Left lung (tissue), 10 donors: ENCODE data around the gene UBASH3B. TPM values are rescaled to one million over a fixed set of nuclear protein-coding genes. Genes with fewer than 3 reads are reported as not detected.

Experiments used
- ATAC-seq: fragments of 200-7000 bp; cut with Tn5 transposase; one replicate; pipeline ENCODE4 v1.9.1; 2020; ENCODE audit warnings: moderate library complexity
- DNase-seq, 4 donors: peaks; one replicate each; pipeline ENCODE4 v3.0.0-alpha.2; 2013 to 2020
- H3K27ac ChIP-seq, 2 donors: fragments of 200-600 bp; sonication (generic) in 1 of 2; one replicate each; pipeline versions ENCODE4 v1.5.0 to v1.8.0; 2020 to 2021
- H3K27me3 ChIP-seq, 2 donors: fragments of 200-600 bp; sonication (generic) in 1 of 2; one replicate each; pipeline versions ENCODE4 v1.5.0 to v1.8.0; 2020 to 2021
- H3K36me3 ChIP-seq, 2 donors: fragments of 200-600 bp; sonication (generic) in 1 of 2; one replicate each; pipeline versions ENCODE4 v1.5.0 to v1.8.0; 2020 to 2021
- H3K4me1 ChIP-seq, 2 donors: fragments of 200-600 bp; one replicate each; pipeline ENCODE4 v1.8.0; 2021
- H3K4me3 ChIP-seq, 2 donors: fragments of 200-600 bp; sonication (generic) in 1 of 2; one replicate each; pipeline versions ENCODE4 v1.5.0 to v1.8.0; 2020 to 2021; ENCODE audit warnings: mild to moderate bottlenecking in 1 of 2
- H3K9me3 ChIP-seq, 2 donors: fragments of 200-600 bp; sonication (generic) in 1 of 2; one replicate each; pipeline versions ENCODE4 v1.5.0 to v1.8.0; 2020 to 2021
- intact Hi-C, 2 donors: fragments of 100-400 bp; cut with DNase I; formaldehyde crosslinking; loops; one replicate each; pipeline versions ENCODE4 v1.11.2 to v1.14.2; 2022
- polyA plus RNA-seq, 6 donors: library from polyadenylated mRNA; unstranded; fragments of 120-200 nt; gene quantifications; one replicate each; pipeline ENCODE4 v1.2.1, GENCODE V29; 2013; ENCODE audit not compliant: insufficient read length in 6 of 6
- total RNA-seq, 2 donors: library from RNA; stranded (reverse); fragmentation: NEBNext Ultra II Directional; extraction: Animal tissue kit (Norgen Biotek cat#: 25700); gene quantifications; one replicate each; pipeline ENCODE4 v1.2.1, GENCODE V29; 2021
- TF ChIP-seq, protein P1 (sequence below), 2 donors: fragments of 200-600 bp; sonication (generic) in 1 of 2; IDR thresholded peaks; one replicate each; pipeline versions ENCODE4 v1.5.0 to v1.8.0; 2021; ENCODE audit warnings: antibody characterized with exemption in 2 of 2
- donor health status: DM: no; HTN: yes; CAD: no.
- donor health status: DM: no; HTN: no; CAD: no.

Gene UBASH3B
- total and polyA plus RNA-seq, 8 donors: 4.0 to 38.6 (median 5.7) TPM

DNA sequence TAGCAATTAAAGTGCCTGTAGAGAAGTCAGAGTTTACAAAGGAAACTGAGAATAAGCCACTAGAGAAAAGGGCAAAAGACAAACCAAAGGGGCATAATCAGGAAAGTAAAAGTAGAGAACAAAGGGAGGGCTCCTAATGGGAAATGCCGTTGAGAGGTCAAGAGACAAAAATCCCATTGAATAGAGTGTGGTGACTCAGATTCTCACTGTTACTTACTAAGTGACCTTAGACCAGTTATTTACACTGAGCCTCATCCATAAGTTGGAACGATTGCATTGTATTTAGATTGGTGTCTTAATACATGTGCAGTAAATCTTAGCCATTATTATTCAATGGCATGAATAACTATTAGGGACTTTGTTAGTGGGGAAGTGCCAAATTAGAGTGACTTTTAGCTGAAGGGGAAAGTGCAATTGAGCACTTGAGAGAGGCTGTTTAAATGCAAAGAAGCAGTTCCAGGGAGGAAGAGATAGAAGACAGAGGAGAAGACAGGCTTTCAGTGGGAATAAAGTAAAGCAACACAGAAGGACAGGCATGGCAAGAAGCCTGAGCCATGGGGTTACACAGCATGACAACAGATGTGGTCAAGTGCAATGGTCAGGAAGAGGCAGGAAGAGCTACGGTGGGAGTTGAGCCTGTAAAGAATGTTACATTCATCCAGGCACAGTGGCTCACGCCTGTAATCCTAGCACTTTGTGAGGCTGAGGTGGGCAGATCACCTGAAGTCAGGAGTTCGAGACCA, 82.6 kb downstream of the UBASH3B start:
- H3K27ac ChIP-seq: no peak overlapping the region
- DNase-seq: no peak
- no peaks in the 10 kb centered on the region for H3K9me3 ChIP-seq
- no peaks in the 10 kb centered on the region for H3K27me3 ChIP-seq
- H3K36me3 ChIP-seq: no peaks in the 10 kb centered on the region
- TF ChIP-seq, protein P1, sequence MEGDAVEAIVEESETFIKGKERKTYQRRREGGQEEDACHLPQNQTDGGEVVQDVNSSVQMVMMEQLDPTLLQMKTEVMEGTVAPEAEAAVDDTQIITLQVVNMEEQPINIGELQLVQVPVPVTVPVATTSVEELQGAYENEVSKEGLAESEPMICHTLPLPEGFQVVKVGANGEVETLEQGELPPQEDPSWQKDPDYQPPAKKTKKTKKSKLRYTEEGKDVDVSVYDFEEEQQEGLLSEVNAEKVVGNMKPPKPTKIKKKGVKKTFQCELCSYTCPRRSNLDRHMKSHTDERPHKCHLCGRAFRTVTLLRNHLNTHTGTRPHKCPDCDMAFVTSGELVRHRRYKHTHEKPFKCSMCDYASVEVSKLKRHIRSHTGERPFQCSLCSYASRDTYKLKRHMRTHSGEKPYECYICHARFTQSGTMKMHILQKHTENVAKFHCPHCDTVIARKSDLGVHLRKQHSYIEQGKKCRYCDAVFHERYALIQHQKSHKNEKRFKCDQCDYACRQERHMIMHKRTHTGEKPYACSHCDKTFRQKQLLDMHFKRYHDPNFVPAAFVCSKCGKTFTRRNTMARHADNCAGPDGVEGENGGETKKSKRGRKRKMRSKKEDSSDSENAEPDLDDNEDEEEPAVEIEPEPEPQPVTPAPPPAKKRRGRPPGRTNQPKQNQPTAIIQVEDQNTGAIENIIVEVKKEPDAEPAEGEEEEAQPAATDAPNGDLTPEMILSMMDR (IDR thresholded peaks at IDR 0.05): no peak
- H3K4me1 ChIP-seq: peaks cover 15 to 51% of the 10 kb centered on the region in 2 donors
- no peak overlapping the region for H3K4me3 ChIP-seq
- intact Hi-C loops: no loop called here
- ATAC-seq: no peak

DNA sequence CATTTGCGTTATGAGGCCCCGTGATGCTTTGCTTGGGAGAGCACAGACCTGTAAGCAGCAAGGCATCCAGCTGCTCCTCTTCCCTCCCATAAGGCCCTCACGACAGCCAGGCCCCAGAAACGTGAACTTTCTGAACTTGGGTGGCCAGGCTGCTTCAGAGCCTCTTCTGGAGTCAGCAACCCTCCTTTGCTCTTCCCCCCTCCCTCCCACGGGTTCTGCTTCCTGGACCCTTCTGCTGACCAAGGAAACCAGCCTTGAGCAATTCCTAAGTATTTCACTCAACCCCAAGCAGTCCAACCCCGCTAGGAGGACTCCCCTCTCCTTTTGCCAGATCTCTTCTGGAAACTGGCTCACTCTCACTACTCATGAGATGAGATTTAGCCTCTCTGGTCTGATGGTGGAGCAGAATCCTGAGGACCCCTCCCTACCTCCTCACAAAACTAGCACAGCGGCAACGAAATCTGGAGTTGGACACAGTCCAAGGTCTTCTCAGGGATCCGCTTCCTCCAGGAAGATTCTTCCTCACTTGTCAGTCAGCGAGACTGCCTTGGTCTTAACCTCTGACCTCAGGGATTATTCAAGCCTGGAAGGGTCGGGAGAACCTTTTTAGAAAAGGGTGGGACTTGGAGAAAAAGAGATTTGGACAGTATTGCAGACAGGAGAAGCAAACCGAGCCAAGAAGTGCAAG, 86.2 kb downstream of the UBASH3B start:
- H3K36me3 ChIP-seq: no peaks in the 10 kb centered on the region
- H3K4me3 ChIP-seq: no peak overlapping the region
- intact Hi-C loops: no loop called here
- peaks cover 20 to 67% of the 10 kb centered on the region in 2 donors for H3K4me1 ChIP-seq
- peak overlapping the region; percentile 67 to 71 for H3K27ac ChIP-seq
- H3K27me3 ChIP-seq: no peaks in the 10 kb centered on the region
- TF ChIP-seq, protein P1 (IDR thresholded peaks at IDR 0.05): no peak
- ATAC-seq (peak; percentile 79), DNase-seq (peak in 2 of 4 donors; percentile 63 to 81)
- H3K9me3 ChIP-seq: no peaks in the 10 kb centered on the region

DNA sequence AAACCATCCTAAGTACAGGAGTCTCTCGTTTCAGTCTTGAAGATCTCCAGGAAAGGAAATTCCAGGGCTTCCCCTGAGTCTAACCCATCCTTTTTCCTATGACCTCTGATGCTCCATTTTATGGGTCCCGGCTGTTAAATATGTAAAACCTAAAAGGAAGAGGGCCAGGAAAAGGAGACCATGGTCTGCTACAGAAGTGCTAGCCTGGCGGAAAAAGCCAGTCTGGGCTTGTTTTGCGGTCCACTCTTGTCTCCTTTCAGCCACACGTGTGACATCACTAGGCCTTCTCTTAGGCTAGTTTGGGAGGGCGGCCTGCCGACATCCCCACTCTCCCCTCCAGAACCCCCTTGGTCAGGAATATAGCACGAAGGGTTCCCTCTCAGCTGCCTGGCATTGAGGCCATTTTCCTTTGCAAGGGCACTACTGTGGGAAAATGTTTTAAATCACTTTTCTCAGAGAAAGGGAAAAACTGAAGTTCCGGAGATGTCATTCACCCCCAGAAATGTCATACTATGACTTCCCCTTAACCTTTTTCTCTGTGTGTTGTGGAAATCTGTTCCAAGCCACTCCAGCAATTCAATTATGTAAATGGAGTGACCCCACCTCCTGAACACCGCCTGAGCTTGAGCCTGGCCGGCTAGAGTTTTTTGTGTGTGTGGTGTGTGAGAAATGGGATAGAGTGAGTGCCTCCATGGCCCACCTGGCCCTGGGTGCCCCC, 86.9 kb downstream of the UBASH3B start:
- DNase-seq: no peak
- Histone ChIP-seq H3K4me1 (peaks cover 24 to 74% of the 10 kb centered on the region in 2 donors), H3K36me3 (no peaks in the 10 kb centered on the region), H3K4me3 (no peak overlapping the region), H3K9me3 (no peaks in the 10 kb centered on the region), H3K27me3 (no peaks in the 10 kb centered on the region), H3K27ac (peak overlapping the region; percentile 67 to 71)
- ATAC-seq: peak; percentile 31
- intact Hi-C loops: no loop called here
- TF ChIP-seq, protein P1 (IDR thresholded peaks at IDR 0.05): no peak

DNA sequence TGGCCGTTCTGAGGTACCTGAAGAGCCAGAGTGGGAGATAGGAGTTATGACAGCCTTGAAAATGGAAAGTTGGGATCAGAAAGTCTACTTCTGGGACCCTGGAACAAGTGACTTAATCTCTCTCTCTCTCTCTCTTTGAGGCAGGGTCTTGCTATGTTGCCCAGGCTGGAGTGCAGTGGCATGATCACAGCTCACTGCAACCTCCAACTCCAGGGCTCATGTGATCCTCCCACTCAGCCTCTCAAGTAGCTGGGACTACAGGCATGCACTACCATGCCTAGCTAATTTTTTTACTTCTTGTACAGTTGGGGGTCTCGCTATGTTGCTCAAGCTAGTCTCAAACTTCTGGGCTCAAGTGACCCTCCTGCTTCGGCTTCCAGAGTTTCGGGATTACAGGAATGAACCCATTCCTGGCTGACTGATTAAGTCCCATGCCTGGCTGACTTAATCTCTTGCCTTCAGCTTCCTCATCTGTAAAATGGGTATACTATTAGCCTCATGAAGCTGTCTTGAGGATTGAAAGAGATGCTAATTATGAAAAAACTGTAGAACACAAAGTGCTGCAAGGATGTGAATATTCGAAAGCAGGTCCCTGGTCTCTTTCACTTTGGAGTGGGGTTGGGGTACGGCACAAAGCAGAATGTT, 87.7 kb downstream of the UBASH3B start:
- no peak for ATAC-seq

More for the DNA sequence above, 87.7 kb downstream of the UBASH3B start:
- intact Hi-C loops: no loop called here
- Histone ChIP-seq H3K27me3 (no peaks in the 10 kb centered on the region), H3K27ac (peak overlapping the region; percentile 67 to 71), H3K4me3 (no peak overlapping the region), H3K36me3 (no peaks in the 10 kb centered on the region), H3K4me1 (peaks cover 19 to 76% of the 10 kb centered on the region in 2 donors), H3K9me3 (no peaks in the 10 kb centered on the region)
- TF ChIP-seq, protein P1 (IDR thresholded peaks at IDR 0.05): no peak
- DNase-seq: no peak
